Frontal cortex (tissue), 4 donors: ENCODE results near the gene WNT7A. TPM values are rescaled to one million over a fixed set of nuclear protein-coding genes. Genes with fewer than 3 reads are reported as not detected.

Experiments used
- DNase-seq, 2 donors: peaks; one replicate each; pipeline ENCODE4 v3.0.0; 2012; ENCODE audit warnings: low spot score in 2 of 2
- FAIRE-seq: peaks from 2 replicates; lab custom pipeline; 2012; peaks lifted over from hg19 to GRCh38; lab: Jason Lieb, UNC
- total RNA-seq: library from RNA; depleted of rRNA; stranded (reverse); fragments of >200 nt; gene quantifications from one replicate; pipeline ENCODE4 v1.2.3, GENCODE V29; 2014
- donor health status: control.
- donor health status: control.
- donor health status: control.

Gene WNT7A
- total RNA-seq, 1 donor from 2014 or later: 15.1 TPM

DNA sequence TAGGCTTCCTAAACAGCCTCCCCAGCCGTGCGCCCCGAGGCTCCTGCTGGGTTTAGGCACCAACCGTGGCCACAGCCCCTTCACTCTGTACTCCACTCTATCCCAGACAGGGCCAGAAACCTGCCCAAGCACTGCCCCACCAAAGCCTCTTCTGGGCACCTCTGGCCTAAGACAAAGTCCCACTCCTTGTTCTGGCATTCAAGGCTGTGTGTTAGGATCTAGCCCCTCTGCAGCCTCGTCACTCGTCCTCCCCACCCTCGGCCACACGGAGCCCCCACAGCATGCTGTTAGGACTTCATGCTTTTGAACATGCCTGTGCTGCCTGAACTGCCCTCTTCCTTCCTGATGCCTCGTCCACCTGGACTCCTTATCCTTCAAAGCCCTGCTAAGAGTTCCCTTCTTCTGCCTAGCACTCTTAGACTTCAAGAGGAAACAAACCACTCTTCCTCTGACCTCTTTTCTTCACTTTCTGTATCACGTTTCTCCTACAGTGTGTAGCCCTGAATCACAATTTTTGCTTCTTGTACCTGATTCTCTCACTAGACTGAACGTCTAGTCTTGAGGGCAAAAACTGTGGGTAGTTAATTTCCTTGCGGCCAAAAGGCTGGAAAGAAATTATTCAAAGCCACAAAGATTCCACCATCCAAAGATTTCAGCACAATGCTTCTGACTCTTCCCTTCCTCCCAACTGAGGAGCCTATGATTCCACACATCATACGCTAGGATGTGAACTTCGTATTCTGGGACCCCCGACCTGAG is 28.6 kb downstream of the WNT7A start:
- FAIRE-seq (no peak), DNase-seq (no peak)

DNA sequence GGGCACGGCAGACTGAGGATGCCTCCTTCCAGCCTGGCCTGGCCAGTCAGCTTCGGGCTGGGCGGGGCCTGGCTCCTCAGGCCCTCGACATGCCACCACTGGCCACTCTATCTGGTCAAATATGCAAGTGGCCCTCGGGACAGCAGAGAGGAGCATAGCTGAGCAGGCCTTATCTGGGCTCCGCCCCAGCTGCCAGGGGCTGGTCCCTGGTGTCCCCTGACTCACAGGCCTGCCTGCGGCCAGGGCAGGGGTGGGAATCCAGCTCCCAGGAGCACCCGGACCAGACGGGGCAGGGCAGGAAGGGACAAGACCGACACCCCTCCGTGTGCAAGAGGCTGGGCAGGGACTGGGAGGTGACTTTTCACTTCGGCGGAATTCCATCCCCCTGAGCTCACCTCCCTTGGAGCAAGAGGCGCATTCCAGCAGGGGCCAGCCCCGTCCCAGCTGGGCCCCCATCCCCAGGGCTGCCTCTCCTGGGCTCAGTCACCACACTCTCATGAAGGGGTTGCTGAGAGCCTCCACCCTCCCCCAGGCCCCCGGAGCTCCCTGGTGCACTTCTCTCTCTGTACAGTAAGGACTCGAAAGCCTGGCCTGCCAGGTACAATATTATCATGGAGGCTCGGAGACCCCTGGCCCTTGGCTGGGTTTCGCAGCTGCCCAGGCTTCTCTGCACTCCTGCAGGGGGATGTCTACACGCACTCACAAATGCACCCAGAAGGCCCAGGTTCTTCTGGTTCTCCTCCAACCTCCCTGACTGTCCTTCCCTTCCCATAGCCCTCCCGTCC is 29.5 kb downstream of the WNT7A start:
- FAIRE-seq: no peak

DNA sequence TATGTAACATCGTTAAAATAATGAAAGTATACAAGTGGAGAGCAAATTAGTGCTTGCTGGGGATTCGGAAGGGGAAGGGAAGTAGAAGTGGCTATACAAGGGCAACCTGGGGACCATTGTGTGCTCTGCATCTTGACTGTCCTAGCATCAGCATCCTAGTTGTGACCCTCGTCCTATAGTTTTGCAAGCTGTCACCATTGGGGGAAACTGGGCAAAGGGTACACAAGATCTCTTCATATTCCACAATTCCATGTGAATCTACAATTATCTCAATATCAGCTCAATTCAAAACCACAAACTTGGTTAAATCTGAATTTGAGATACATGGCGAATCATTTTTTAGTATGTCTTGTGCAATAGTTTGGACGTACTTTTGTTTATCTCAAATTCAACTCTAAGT is 30.9 kb downstream of the WNT7A start:
- no peak for DNase-seq
- no peak for FAIRE-seq

More for the DNA sequence above, 29.5 kb downstream of the WNT7A start:
- no peak for DNase-seq

DNA sequence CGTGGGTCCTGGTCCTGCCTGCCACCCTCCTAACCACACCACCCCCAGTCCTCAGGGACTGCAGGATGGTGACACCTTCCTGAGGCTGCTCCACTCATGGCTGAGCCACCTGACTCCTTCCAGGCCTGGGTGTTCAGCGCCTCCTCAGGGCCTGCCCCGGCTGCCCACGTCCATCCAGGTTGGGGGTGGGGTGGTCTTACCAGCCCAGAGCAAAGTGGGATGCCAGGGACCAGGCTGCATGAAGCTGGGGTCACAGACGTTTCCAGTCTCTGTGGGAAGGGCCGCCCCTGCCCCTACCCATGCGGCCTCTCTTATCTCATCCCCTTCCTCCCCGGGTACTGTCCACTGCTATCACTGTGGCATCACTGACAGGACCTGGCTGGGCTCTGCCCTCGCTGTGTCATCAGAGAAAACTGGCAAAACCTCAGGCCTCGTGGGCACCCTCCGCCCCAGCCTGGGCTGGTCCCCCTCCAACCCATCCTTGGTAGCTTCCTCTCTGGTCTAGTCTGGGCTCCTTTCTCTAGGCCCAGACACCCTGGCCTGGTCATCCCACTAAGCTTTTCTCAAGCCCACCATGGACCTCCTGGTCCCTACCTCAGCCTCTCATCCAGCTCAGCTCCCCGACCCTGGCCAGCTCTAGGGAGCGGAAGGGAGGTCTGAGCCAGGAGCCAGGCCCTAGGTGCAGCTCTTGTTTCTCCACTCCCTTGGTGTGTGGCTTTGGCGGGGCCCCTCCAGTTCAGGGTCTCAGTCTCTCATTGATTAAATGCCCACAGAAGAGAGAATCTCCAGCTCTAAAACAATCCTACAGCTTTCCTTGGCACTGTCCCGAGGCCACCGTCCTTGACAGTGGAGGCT is 32.9 kb downstream of the WNT7A start:
- DNase-seq (no peak), FAIRE-seq (no peak)

GRCh38 chr3:13846238-13846637 is 33.6 kb downstream of the WNT7A start:
- DNase-seq (no peak), FAIRE-seq (no peak)

GRCh38 chr3:13845806-13846205 is 34.1 kb downstream of the WNT7A start:
- no peak for FAIRE-seq
- DNase-seq: no peak

GRCh38 chr3:13844911-13845310 is 35.0 kb downstream of the WNT7A start:
- DNase-seq (no peak), FAIRE-seq (no peak)

DNA sequence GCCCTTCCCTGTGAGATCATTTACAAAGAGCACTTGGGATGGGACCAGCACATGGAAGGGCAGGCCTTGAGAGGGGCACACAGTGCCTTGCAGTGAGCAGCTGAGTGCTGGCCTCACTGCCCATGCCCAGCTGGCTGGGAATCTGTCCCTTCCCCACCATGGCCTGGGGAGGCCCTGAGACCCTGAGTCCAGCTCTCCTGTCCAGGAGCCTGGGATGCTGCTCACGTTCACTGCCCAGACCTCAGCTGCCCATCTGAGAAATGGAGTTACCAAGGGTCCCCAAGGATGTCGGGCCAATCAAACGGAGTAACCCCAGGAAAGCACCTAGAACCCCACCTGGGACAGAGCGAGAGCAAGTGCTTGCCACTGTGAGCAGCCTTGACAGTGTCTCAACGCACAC is 35.6 kb downstream of the WNT7A start:
- no peak for FAIRE-seq
- no peak for DNase-seq

- DNase-seq (no peak), FAIRE-seq (no peak)
These were observed 36.5 kb downstream of the WNT7A start for GRCh38 chr3:13843351-13843750.

GRCh38 chr3:13842226-13842625 is 37.6 kb downstream of the WNT7A start:
- FAIRE-seq (no peak), DNase-seq (no peak)

- no peak for DNase-seq
- FAIRE-seq: no peak
These were observed 38.0 kb downstream of the WNT7A start for GRCh38 chr3:13841826-13842225.

DNA sequence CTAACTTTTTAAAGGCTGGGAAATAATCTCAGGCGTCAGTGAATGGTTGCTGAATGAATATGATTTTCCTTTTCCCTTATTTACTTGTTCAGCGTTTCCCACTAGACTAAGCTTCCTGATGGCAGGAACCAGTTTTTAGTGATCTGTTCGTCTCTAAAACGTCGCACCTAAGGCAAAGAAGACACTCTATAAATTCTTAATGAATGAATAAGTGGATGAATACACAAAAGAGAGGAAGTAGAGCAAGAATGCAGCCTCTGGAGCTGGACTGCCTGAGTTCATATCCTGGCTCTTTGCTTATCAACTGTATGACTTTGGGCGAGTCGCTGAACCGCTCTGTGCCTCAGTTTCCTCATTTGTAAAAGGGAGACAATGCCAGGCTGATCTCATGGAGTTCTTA is 38.7 kb downstream of the WNT7A start:
- DNase-seq (no peak), FAIRE-seq (no peak)

DNA sequence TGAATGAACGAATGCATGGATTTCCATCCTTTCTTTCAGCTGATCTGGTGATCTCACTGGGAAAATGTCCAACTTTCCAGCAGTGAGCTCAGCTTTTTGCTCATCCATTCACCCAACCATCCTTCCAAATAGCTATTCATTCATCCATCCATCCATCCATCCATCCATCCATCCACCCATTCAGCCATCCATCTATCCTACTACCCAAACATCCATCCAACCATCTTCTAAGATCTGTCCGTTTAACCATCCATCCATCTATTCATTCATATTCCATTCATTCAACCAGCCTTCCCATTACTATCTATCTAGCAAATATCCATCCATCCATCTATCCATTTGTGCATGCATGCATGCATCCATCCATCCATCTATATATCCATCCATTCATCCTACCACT is 39.4 kb downstream of the WNT7A start:
- DNase-seq (no peak), FAIRE-seq (no peak)

GRCh38 chr3:13839726-13840340 is 40.0 kb downstream of the WNT7A start:
- FAIRE-seq: no peak
- DNase-seq: no peak

DNA sequence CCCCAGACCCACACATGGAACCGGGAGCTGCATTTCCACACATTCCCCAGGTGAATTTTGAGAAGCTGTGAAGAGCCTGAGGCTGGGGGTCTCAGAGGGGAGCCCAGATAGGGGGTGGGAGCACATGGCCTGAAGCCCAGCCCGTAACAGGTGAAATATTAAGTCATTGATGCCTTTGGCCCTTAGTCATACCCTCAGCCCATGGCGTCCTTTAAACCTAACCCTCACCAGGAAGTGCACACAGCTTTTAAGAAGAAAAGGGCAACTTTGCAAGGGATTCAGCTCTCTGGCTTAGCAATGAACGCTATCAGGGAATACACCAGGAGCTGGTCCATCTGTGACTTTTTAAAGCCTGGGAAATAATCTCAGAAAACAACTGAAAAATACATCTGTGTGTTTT is 40.6 kb downstream of the WNT7A start:
- no peak for FAIRE-seq
- no peak for DNase-seq

DNA sequence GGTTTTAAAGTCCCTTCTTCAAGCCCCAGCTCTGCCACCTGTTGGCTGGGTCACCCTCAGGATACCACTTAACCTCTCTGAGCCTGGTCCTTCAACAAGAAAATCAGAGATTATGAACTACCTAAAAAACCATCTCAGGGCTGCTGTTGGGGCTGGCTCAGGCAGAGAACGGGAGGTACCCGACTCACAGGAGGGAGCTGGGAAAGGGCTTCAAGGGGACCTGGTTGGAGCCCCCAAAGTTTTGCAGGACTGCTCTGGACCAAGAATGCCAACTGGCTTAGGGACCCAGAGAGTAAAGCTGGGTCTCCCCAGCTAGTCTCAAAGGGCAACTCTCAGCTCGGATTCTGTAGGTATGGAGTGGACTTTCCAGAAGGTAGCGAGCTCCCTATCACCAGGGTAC is 41.5 kb downstream of the WNT7A start:
- DNase-seq (no peak), FAIRE-seq (no peak)

DNA sequence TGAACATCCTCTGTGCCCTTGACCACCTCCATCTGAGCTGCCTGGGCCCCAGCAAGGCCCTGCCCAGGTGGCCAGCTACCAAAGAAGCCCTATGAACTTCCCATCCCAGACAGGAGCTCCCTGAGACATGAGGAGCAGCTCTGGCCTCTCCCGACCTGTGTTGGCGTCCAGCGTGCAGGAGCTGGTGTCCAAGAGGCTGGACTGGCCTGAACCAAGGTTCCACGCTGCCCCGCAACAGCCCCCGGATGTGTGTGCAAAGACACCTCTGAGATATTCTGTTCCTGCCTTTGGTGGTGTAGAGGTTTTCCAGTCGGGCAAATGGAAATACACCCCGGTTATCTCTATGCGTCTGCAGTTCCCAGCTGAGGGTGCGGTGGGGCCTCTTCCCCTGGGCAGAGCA is 42.1 kb downstream of the WNT7A start:
- FAIRE-seq (no peak), DNase-seq (no peak)

DNA sequence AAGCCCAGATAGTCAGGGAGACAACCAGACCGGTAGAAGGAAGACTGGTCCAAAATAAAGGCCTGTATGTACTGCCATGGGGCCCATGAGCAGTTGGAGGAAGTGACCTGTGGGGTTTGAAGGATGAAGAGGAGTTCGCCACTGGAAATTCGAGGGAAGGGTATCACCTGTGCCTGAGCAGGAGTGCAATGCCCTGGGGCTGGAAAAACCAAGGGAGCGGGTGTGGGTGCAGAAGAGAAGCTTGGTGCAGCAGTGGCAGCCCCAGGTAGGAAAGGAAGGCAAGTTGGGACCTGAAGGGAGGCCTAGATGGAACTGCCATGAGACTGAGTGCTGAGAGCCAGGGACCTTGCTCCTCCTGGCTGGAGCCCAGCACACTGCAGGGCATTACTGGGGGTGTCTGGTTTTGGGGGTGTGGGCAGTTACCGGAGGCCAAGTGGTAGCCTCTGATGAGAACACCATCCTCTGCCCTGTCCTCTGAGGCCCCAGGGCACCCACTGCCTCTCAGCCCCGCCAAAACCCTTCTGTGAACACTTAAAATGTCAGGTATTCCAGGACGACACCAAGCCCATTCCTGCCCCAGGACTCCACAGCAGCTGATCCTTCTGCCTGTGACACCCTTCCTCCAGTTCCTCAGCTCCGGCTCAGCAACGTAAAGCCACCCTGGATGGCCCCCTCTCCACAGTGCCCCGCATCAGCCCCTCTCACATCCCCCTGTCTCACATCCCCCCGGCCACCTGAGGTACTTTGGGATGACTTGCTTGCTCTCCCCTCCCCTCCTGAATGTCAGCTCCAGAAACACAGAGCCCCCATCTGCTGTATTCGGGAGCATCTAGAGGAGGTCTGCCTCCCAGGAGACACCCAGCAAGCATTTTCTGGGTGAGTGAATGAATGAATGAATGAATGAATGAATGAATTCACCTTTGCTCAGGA is 42.9 kb downstream of the WNT7A start:
- DNase-seq: no peak
- FAIRE-seq: no peak

DNA sequence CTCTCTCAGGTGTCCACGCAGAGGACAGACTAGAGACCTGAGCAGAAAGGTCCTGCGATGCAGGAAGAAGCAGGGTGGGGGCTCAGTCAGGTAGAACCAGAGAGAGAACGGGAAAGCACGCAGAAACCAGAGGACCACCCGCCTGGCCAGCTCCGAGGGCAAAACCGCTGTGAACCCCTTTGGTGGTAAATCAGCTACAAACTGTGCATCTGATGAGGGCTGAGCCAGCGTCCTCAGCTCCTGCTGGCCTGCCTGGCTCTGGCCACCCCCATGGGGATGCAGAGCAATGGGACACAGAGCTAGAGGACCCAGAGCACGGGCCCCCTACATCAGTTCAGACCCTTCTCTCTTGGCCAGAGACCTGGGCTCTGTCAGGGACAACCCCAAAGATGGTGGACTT is 44.6 kb downstream of the WNT7A start:
- FAIRE-seq (no peak), DNase-seq (no peak)
